K562 (cell line): Measurements from ENCODE around the gene CNTN2. TPM values are rescaled to one million over a fixed set of nuclear protein-coding genes. Genes with fewer than 3 reads are reported as not detected.

Source experiments
- ATAC-seq: fragments of 200-7000 bp; cut with Tn5 transposase; 3 replicates; pipeline ENCODE4 v1.9.1; 2020; ENCODE audit warnings: moderate library complexity
- BruUV-seq: library from RNA; stranded (reverse); fragments of 400-500 nt; replicated peaks from 2 replicates; lab custom pipeline; 2021; lab: Mats Ljungman, UMichigan
- CTCF ChIA-PET: fragments of 300-600 bp; formaldehyde crosslinking; extraction: SDS; loops from one replicate; lab custom pipeline; 2021; ENCODE audit warnings: low intra/inter-chr PET ratio; lab: Yijun Ruan, JAX
- POLR2A ChIA-PET: fragments of 300-600, 350-650 bp; sonication (Branson Sonifier 250); formaldehyde crosslinking; extraction: SDS; loops from one replicate; lab custom pipeline; 2021; ENCODE audit warnings: antibody characterized with exemption, inconsistent platforms; lab: Yijun Ruan, JAX
- DNase-seq, 4 experiments: peaks; one replicate each; pipeline versions ENCODE4 v3.0.0 to v3.0.0-alpha.2; 2011 to 2018; ENCODE audit warnings: low spot score in 3 of 4, mixed read lengths in 3 of 4; ENCODE audit errors: extremely low read depth in 1 of 4
- FAIRE-seq: peaks from 2 replicates; lab custom pipeline; 2011; peaks lifted over from hg19 to GRCh38; lab: Jason Lieb, UNC
- H2AFZ ChIP-seq: 2 replicates; pipeline ENCODE4 v1.6.0; 2011; ENCODE audit warnings: low read depth, low read length, control low read depth, inconsistent platforms
- H3K27ac ChIP-seq: fragments of 200-600 bp; 3 replicates; pipeline ENCODE4 v1.8.0; 2011; ENCODE audit warnings: low read depth, mild to moderate bottlenecking, control low read depth, inconsistent platforms, low read length, moderate library complexity, mixed read lengths; ENCODE audit errors: extremely low read depth
- H3K27me3 ChIP-seq, 2 experiments: fragments of 300-600 bp in 1 of 2; 2 replicates in 1 of 2; 3 replicates in 1 of 2; pipeline versions ENCODE4 v1.6.0 to v1.8.0; 2011; ENCODE audit warnings: inconsistent platforms in 2 of 2, low read length in 2 of 2, mild to moderate bottlenecking in 1 of 2, mixed read lengths in 1 of 2, moderate library complexity in 1 of 2; ENCODE audit not compliant: control insufficient read depth in 2 of 2, insufficient read depth in 2 of 2
- H3K36me3 ChIP-seq: fragments of 300-600 bp; 3 replicates; pipeline ENCODE4 v1.8.0; 2011; ENCODE audit warnings: mild to moderate bottlenecking, low read length, inconsistent platforms; ENCODE audit not compliant: control insufficient read depth, insufficient read depth
- H3K4me1 ChIP-seq, 2 experiments: fragments of 200-600 bp in 1 of 2; replicated peaks in 1 of 2; 2 replicates in 1 of 2; 3 replicates in 1 of 2; pipeline versions ENCODE4 v1.5.1 to v1.8.0; 2011; ENCODE audit warnings: inconsistent platforms in 2 of 2, low read length in 2 of 2, mild to moderate bottlenecking in 1 of 2, mixed read lengths in 1 of 2, moderate library complexity in 1 of 2; ENCODE audit not compliant: control insufficient read depth in 2 of 2, insufficient read depth in 2 of 2
- H3K4me2 ChIP-seq: 2 replicates; pipeline ENCODE4 v1.6.1; 2011; ENCODE audit warnings: low read length, control low read depth, inconsistent platforms, mixed read lengths; ENCODE audit not compliant: insufficient read depth
- H3K4me3 ChIP-seq: fragments of 200-600 bp; sonication (generic), shearing (Covaris generic); 2 replicates; pipeline ENCODE4 v1.5.1; 2016; ENCODE audit warnings: control low read depth, inconsistent platforms
- H3K79me2 ChIP-seq: fragments of 200-600 bp; 3 replicates; pipeline ENCODE4 v1.8.0; 2011; ENCODE audit warnings: low read length, inconsistent platforms; ENCODE audit not compliant: control insufficient read depth, insufficient read depth
- H3K9ac ChIP-seq, 2 experiments: 2 replicates each; pipeline versions ENCODE4 v1.6.0 to v1.6.1; 2011; ENCODE audit warnings: low read depth in 2 of 2, low read length in 2 of 2, control low read depth in 1 of 2, inconsistent platforms in 1 of 2, mild to moderate bottlenecking in 1 of 2, mixed read lengths in 1 of 2; ENCODE audit not compliant: insufficient read depth in 1 of 2
- H3K9me1 ChIP-seq: one replicate; pipeline ENCODE4 v1.6.0; 2011; ENCODE audit warnings: inconsistent platforms, mild to moderate bottlenecking, low read length, moderate library complexity; ENCODE audit not compliant: control insufficient read depth, insufficient read depth
- H3K9me3 ChIP-seq: replicated peaks from 2 replicates; pipeline ENCODE4 v1.5.1; 2011; ENCODE audit warnings: low read depth, low read length, inconsistent platforms; ENCODE audit not compliant: control insufficient read depth, insufficient read depth
- H4K20me1 ChIP-seq: replicated peaks from 2 replicates; pipeline ENCODE4 v1.6.1; 2011; ENCODE audit warnings: low read length, inconsistent platforms, mixed read lengths; ENCODE audit not compliant: control insufficient read depth, insufficient read depth
- ARID2 ChIP-seq: fragments of 450-650 bp; IDR thresholded peaks from 2 replicates; pipeline ENCODE4 v1.6.1; 2017; ENCODE audit warnings: antibody characterized with exemption, mild to moderate bottlenecking
- ASH1L ChIP-seq: fragments of 450-650 bp; IDR thresholded peaks from 2 replicates; pipeline ENCODE4 v1.6.1; 2018; ENCODE audit warnings: borderline replicate concordance, mild to moderate bottlenecking, low read depth; ENCODE audit not compliant: partially characterized antibody
- FOXA3 ChIP-seq, 2 experiments: fragments of 450-650 bp in 1 of 2; sonication (generic) in 1 of 2; formaldehyde crosslinking; IDR thresholded peaks in 1 of 2; conservative IDR thresholded peaks in 1 of 2; 2 replicates each; pipeline versions ENCODE4 v1.4.0 to v1.8.0; 2020 to 2022; ENCODE audit warnings: mild to moderate bottlenecking in 2 of 2, missing genetic modification reagents in 1 of 2
- HDAC8 ChIP-seq: fragments of 450-650 bp; IDR thresholded peaks from 2 replicates; pipeline ENCODE4 v1.6.1; 2016; ENCODE audit warnings: mild to moderate bottlenecking, missing genetic modification characterization, moderate library complexity, missing compliant biosample characterization
- HNRNPL ChIP-seq: fragments of 200-400 bp; formaldehyde crosslinking; IDR thresholded peaks from 2 replicates; pipeline ENCODE4 v1.6.1; 2017; ENCODE audit warnings: low read depth, mild to moderate bottlenecking, low read length
- LCOR ChIP-seq: sonication (generic); formaldehyde crosslinking; IDR thresholded peaks from 2 replicates; pipeline ENCODE4 v1.8.0; 2022; ENCODE audit warnings: mild to moderate bottlenecking, missing genetic modification reagents
- PYGO2 ChIP-seq: fragments of 450-650 bp; IDR thresholded peaks from 2 replicates; pipeline ENCODE4 v1.6.1; 2016; ENCODE audit warnings: mild to moderate bottlenecking, missing genetic modification characterization, moderate library complexity, missing compliant biosample characterization
- SAP30 ChIP-seq: fragments of 200-600 bp; sonication (generic); IDR thresholded peaks from 2 replicates; pipeline ENCODE4 v1.6.1; 2012; ENCODE audit warnings: borderline replicate concordance, low read depth, mild to moderate bottlenecking, moderate library complexity, low read length, control low read depth, inconsistent platforms; ENCODE audit not compliant: insufficient read depth, poor library complexity, severe bottlenecking
- ZNF431 ChIP-seq: sonication (generic); formaldehyde crosslinking; IDR thresholded peaks from 2 replicates; pipeline ENCODE4 v1.8.0; 2022; ENCODE audit warnings: mild to moderate bottlenecking, missing genetic modification reagents
- WGBS: fragments of 100-300 bp; shearing (Covaris generic); methylation state at CpG from one replicate; pipeline ENCODE4 v1.1.6; 2016; ENCODE audit warnings: low coverage, mixed read lengths; ENCODE audit not compliant: insufficient coverage; ENCODE audit errors: missing lambda C conversion rate; 5-methylcytosine and 5-hydroxymethylcytosine counted together
- in situ Hi-C: fragments of 300-500 bp; cut with MboI; formaldehyde crosslinking; loops from 4 replicates; pipeline ENCODE4 v1.15.0; 2018; ENCODE audit warnings: inconsistent platforms, mixed read lengths
- intact Hi-C: fragments of 100-400 bp; cut with micrococcal nuclease; formaldehyde crosslinking; loops from 2 replicates; pipeline ENCODE4 v1.14.2; 2022
- polyA plus RNA-seq, 8 experiments: library from polyadenylated mRNA; depleted of rRNA in 4 of 8; stranded (reverse) in 5 of 8; unstranded in 3 of 8; fragments of >200 nt; fragmentation: Nextera tagmentation in 2 of 8; fragmentation: Illumina TruSeq in 1 of 8; extraction: Ambion mirVana in 2 of 8; extraction: Trizol in 1 of 8; gene quantifications; 2 replicates each; pipeline versions ENCODE4 v1.2.1 to v1.2.3, GENCODE V29; 2011 to 2014; ENCODE audit warnings: inconsistent platforms in 1 of 8, missing spikeins in 1 of 8
- total RNA-seq, 7 experiments: library from RNA; depleted of rRNA in 6 of 7; stranded (reverse); fragments of >200 nt in 6 of 7; fragmentation: Illumina TruSeq in 2 of 7; extraction: Trizol in 2 of 7; gene quantifications; 2 replicates each; pipeline versions ENCODE4 v1.2.1 to v1.2.3, GENCODE V29; 2011 to 2021; ENCODE audit warnings: low replicate concordance in 1 of 7
- TF ChIP-seq, protein P1 (sequence below): sonication (generic); formaldehyde crosslinking; IDR thresholded peaks from 2 replicates; pipeline ENCODE4 v1.8.0; 2023; ENCODE audit warnings: mild to moderate bottlenecking, missing genetic modification reagents
- TF ChIP-seq, protein P2 (sequence below): fragments of 250-450 bp; sonication (Bioruptor Pico); IDR thresholded peaks from 2 replicates; pipeline ENCODE4 v1.5.0; 2020; ENCODE audit warnings: mild to moderate bottlenecking, borderline replicate concordance

CNTN2 gene
- total and polyA plus RNA-seq, 9 of the 15 experiments (the other 6 are each of a cell fraction or from before 2014, with no cell fraction given) = not detected

DNA sequence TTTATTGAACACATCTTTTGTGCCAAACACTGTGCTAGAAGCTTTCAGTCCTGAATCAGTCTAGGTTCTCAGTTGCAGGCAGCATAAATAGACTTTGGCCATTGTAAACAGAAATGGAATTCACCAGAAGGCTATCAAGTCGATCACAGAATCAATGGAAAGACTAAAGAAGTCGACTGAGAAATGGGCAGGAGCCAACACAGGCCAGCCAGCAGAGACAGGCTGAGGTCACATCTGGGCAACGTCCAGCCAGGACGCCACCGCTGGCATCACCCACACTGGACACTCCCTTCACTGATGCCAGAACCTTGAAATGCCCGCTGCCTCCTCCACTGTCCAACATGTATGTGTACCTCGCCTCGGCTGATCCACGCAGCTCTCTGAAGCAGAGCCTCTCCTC is 5.5 kb upstream of the CNTN2 start:
- Histone ChIP-seq H3K27me3 (peaks cover 19 to 65% of the 10 kb centered on the region in 2 experiments), H3K79me2 (no peaks in the 10 kb centered on the region), H3K4me3 (no peak overlapping the region), H4K20me1 (peaks cover 21% of the 10 kb centered on the region), H3K9me1 (no peaks in the 10 kb centered on the region), H3K36me3 (no peaks in the 10 kb centered on the region), H3K4me1 (no peaks in the 10 kb centered on the region), H3K27ac (no peak overlapping the region), H3K9me3 (no peaks in the 10 kb centered on the region), H3K9ac (no peak overlapping the region), H2AFZ (no peak overlapping the region), H3K4me2 (no peak overlapping the region)
- no peak for TF ChIP-seq LCOR
- TF ChIP-seq ASH1L = no peak
- in situ Hi-C loops = no loop called here
- FAIRE-seq (no peak), ATAC-seq (no peak), DNase-seq (no peak)
- BruUV-seq = no TSS peak
- ChIA-PET CTCF (no interaction called here), POLR2A (no interaction called here)
- intact Hi-C loops = no loop called here
- under 1% methylated on average over 9 of the region's 9 CpGs for WGBS

DNA sequence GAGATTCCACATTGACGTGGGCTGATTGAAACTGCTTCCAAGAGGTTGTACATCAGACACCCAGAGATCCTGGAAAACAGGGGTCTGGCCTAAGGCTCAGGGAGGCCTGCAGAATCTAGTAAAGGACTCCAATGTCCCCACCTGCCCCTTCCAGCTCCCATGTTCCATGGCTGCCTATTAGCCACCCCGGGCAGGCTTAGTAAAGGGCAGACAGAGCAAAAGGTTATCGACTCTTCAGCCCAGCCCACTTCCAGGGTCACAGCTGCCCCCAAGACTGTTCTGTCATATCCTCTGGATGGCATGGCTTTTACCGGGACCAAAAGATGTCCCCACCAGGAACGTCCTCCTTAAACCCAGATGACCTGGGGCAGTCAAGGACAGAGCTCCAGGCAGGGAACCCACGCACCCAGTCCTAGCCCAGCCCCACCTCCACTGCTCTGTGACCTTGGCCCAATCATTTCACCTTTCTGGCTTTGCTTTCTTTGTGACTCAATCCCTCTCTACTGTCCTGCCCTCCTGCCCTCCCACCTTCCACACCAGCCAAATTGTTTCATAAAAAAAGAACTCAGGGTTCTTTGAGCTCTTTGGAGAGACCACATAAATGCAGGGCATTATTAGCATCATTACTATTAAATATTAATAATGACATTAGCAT is 4.8 kb upstream of the CNTN2 start:
- CTCF ChIA-PET = no interaction called here
- no peak overlapping the region for H3K4me2 ChIP-seq
- POLR2A ChIA-PET = interaction anchor here (0.7 to 1.4 kb wide), 2 partner anchors 30 to 218 kb away, joined by 3 to 4 read pairs; no protein-coding TSS in a partner anchor
- WGBS = 1% methylated on average over 6 of the region's 6 CpGs
- BruUV-seq = no TSS peak
- H3K27me3 ChIP-seq = peaks cover 22 to 61% of the 10 kb centered on the region in 2 experiments
- H3K4me3 ChIP-seq = no peak overlapping the region
- in situ Hi-C loops (no loop called here), intact Hi-C loops (no loop called here)
- DNase-seq = no peak
- H3K27ac ChIP-seq = no peak overlapping the region
- H2AFZ ChIP-seq = no peak overlapping the region
- H3K9me1 ChIP-seq = no peaks in the 10 kb centered on the region
- no peaks in the 10 kb centered on the region for H3K9me3 ChIP-seq
- H3K79me2 ChIP-seq = no peaks in the 10 kb centered on the region
- no peaks in the 10 kb centered on the region for H3K36me3 ChIP-seq
- no peak overlapping the region; a peak in 1 of 4 replicates for H3K9ac ChIP-seq
- ATAC-seq = no peak
- H4K20me1 ChIP-seq = peaks cover 16% of the 10 kb centered on the region
- peaks cover 0 to 4% of the 10 kb centered on the region in 2 experiments; a peak in 1 of 5 replicates for H3K4me1 ChIP-seq
- FAIRE-seq = no peak
- no peak for TF ChIP-seq HNRNPL
- no peak for TF ChIP-seq ZNF431
- no peak for TF ChIP-seq SAP30
- TF ChIP-seq, protein P1, sequence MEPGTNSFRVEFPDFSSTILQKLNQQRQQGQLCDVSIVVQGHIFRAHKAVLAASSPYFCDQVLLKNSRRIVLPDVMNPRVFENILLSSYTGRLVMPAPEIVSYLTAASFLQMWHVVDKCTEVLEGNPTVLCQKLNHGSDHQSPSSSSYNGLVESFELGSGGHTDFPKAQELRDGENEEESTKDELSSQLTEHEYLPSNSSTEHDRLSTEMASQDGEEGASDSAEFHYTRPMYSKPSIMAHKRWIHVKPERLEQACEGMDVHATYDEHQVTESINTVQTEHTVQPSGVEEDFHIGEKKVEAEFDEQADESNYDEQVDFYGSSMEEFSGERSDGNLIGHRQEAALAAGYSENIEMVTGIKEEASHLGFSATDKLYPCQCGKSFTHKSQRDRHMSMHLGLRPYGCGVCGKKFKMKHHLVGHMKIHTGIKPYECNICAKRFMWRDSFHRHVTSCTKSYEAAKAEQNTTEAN (CRISPR knock-in tag) = no peak
- no peak for TF ChIP-seq ARID2
- TF ChIP-seq, protein P2, sequence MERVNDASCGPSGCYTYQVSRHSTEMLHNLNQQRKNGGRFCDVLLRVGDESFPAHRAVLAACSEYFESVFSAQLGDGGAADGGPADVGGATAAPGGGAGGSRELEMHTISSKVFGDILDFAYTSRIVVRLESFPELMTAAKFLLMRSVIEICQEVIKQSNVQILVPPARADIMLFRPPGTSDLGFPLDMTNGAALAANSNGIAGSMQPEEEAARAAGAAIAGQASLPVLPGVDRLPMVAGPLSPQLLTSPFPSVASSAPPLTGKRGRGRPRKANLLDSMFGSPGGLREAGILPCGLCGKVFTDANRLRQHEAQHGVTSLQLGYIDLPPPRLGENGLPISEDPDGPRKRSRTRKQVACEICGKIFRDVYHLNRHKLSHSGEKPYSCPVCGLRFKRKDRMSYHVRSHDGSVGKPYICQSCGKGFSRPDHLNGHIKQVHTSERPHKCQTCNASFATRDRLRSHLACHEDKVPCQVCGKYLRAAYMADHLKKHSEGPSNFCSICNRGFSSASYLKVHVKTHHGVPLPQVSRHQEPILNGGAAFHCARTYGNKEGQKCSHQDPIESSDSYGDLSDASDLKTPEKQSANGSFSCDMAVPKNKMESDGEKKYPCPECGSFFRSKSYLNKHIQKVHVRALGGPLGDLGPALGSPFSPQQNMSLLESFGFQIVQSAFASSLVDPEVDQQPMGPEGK = no peak
- TF ChIP-seq HDAC8 (tag) = no peak
- TF ChIP-seq PYGO2 (tag) = no peak
- TF ChIP-seq FOXA3 (CRISPR knock-in tag; conservative IDR thresholded peaks at IDR 0.05 in 1 of 2, IDR thresholded peaks at IDR 0.05 in 1 of 2) = no peak
